Stomach smooth muscle (tissue), 2 donors: ENCODE measurements around the gene VSIG4.

ENCODE experiments used
- H3K27ac ChIP-seq: one replicate; pipeline ENCODE4 v1.7.0; 2013; ENCODE audit warnings: mild to moderate bottlenecking, low read length, inconsistent platforms
- H3K27me3 ChIP-seq, 2 donors: one replicate each; pipeline ENCODE4 v1.7.0; 2013; ENCODE audit warnings: low read length in 2 of 2; ENCODE audit not compliant: insufficient read depth in 2 of 2, control insufficient read depth in 1 of 2
- H3K36me3 ChIP-seq, 2 donors: one replicate each; pipeline ENCODE4 v1.7.0; 2013; ENCODE audit warnings: low read length in 2 of 2; ENCODE audit not compliant: control insufficient read depth in 2 of 2, insufficient read depth in 2 of 2
- H3K4me1 ChIP-seq: one replicate; pipeline ENCODE4 v1.7.0; 2013; ENCODE audit warnings: low read length; ENCODE audit not compliant: control insufficient read depth, insufficient read depth
- H3K4me3 ChIP-seq, 2 donors: one replicate each; pipeline ENCODE4 v1.7.0; 2013; ENCODE audit warnings: low read length in 2 of 2
- H3K9ac ChIP-seq, 2 donors: one replicate each; pipeline ENCODE4 v1.7.0; 2013; ENCODE audit warnings: low read length in 2 of 2, mild to moderate bottlenecking in 1 of 2
- H3K9me3 ChIP-seq, 2 donors: one replicate each; pipeline ENCODE4 v1.7.0; 2013; ENCODE audit warnings: low read length in 2 of 2; ENCODE audit not compliant: control insufficient read depth in 2 of 2
- donor health status: healthy.
- donor health status: Pancreatic carcinoma.

VSIG4 gene

GRCh38 chrX:66024092-66024467 lies 15.8 kb downstream of the VSIG4 start:
- Histone ChIP-seq H3K27ac (no peak overlapping the region), H3K27me3 (peaks cover 0 to 12% of the 10 kb centered on the region in 2 donors), H3K9me3 (no peaks in the 10 kb centered on the region), H3K4me1 (no peaks in the 10 kb centered on the region), H3K4me3 (no peak overlapping the region), H3K9ac (no peak overlapping the region), H3K36me3 (no peaks in the 10 kb centered on the region)

- Histone ChIP-seq H3K4me3 (no peak overlapping the region), H3K9me3 (no peaks in the 10 kb centered on the region), H3K27me3 (peaks cover 0 to 17% of the 10 kb centered on the region in 2 donors), H3K4me1 (no peaks in the 10 kb centered on the region), H3K9ac (no peak overlapping the region), H3K36me3 (no peaks in the 10 kb centered on the region), H3K27ac (no peak overlapping the region)
Observed at GRCh38 chrX:66023385-66024091, 16.3 kb downstream of the VSIG4 start.

GRCh38 chrX:66022632-66023384 lies 17.1 kb downstream of the VSIG4 start:
- H3K27me3 ChIP-seq, result peaks cover 0 to 22% of the 10 kb centered on the region in 2 donors
- H3K4me3 ChIP-seq, result no peak overlapping the region
- no peaks in the 10 kb centered on the region for H3K9me3 ChIP-seq
- no peaks in the 10 kb centered on the region for H3K36me3 ChIP-seq
- no peaks in the 10 kb centered on the region for H3K4me1 ChIP-seq
- no peak overlapping the region for H3K27ac ChIP-seq
- no peak overlapping the region for H3K9ac ChIP-seq

GRCh38 chrX:66021765-66022631 lies 17.9 kb downstream of the VSIG4 start:
- Histone ChIP-seq H3K4me3 (no peak overlapping the region), H3K36me3 (no peaks in the 10 kb centered on the region), H3K4me1 (no peaks in the 10 kb centered on the region), H3K27ac (no peak overlapping the region), H3K27me3 (peaks cover 0 to 24% of the 10 kb centered on the region in 2 donors), H3K9me3 (no peaks in the 10 kb centered on the region), H3K9ac (no peak overlapping the region)

GRCh38 chrX:66021401-66021764 lies 18.5 kb downstream of the VSIG4 start:
- Histone ChIP-seq H3K4me1 (no peaks in the 10 kb centered on the region), H3K27ac (no peak overlapping the region), H3K4me3 (no peak overlapping the region), H3K9me3 (no peaks in the 10 kb centered on the region), H3K27me3 (peaks cover 0 to 25% of the 10 kb centered on the region in 2 donors), H3K36me3 (no peaks in the 10 kb centered on the region), H3K9ac (no peak overlapping the region)

GRCh38 chrX:66020631-66021334 lies 19.1 kb downstream of the VSIG4 start:
- H3K4me1 ChIP-seq, result no peaks in the 10 kb centered on the region
- H3K4me3 ChIP-seq, result no peak overlapping the region
- peaks cover 0 to 25% of the 10 kb centered on the region in 2 donors for H3K27me3 ChIP-seq
- H3K9me3 ChIP-seq, result no peaks in the 10 kb centered on the region
- H3K9ac ChIP-seq, result no peak overlapping the region
- H3K27ac ChIP-seq, result no peak overlapping the region
- no peaks in the 10 kb centered on the region for H3K36me3 ChIP-seq

GRCh38 chrX:66019974-66020373 lies 19.9 kb downstream of the VSIG4 start:
- no peaks in the 10 kb centered on the region for H3K36me3 ChIP-seq
- peaks cover 0 to 25% of the 10 kb centered on the region in 2 donors for H3K27me3 ChIP-seq
- H3K9me3 ChIP-seq, result no peaks in the 10 kb centered on the region
- no peaks in the 10 kb centered on the region for H3K4me1 ChIP-seq
- no peak overlapping the region for H3K4me3 ChIP-seq
- H3K9ac ChIP-seq, result no peak overlapping the region
- no peak overlapping the region for H3K27ac ChIP-seq

- Histone ChIP-seq H3K36me3 (no peaks in the 10 kb centered on the region), H3K9me3 (no peaks in the 10 kb centered on the region), H3K4me3 (no peak overlapping the region), H3K27ac (no peak overlapping the region), H3K27me3 (peaks cover 0 to 25% of the 10 kb centered on the region in 2 donors), H3K4me1 (no peaks in the 10 kb centered on the region), H3K9ac (no peak overlapping the region)
Observed at GRCh38 chrX:66019310-66019652, 20.6 kb downstream of the VSIG4 start.

GRCh38 chrX:66018585-66019309 lies 21.1 kb downstream of the VSIG4 start:
- Histone ChIP-seq H3K27me3 (peaks cover 0 to 25% of the 10 kb centered on the region in 2 donors), H3K4me1 (no peaks in the 10 kb centered on the region), H3K9me3 (no peaks in the 10 kb centered on the region), H3K27ac (no peak overlapping the region), H3K4me3 (no peak overlapping the region), H3K9ac (no peak overlapping the region), H3K36me3 (no peaks in the 10 kb centered on the region)

- no peak overlapping the region for H3K9ac ChIP-seq
- no peaks in the 10 kb centered on the region for H3K4me1 ChIP-seq
- H3K36me3 ChIP-seq, result no peaks in the 10 kb centered on the region
- H3K4me3 ChIP-seq, result no peak overlapping the region
- peaks cover 0 to 20% of the 10 kb centered on the region in 2 donors for H3K27me3 ChIP-seq
- no peaks in the 10 kb centered on the region for H3K9me3 ChIP-seq
- no peak overlapping the region for H3K27ac ChIP-seq
Observed at GRCh38 chrX:66017659-66018170, 22.2 kb downstream of the VSIG4 start.
